ENCODE data around the gene ACAP3.

Gene ACAP3

GRCh38 chr1:1307923-1308755 is at the start of gene ACAP3, which contains the start of gene PUSL1:
Gene ACAP3 (minus strand): TSS chr1:1307930. CDS start chr1:1307815, 115 bp downstream.
Gene PUSL1 (plus strand): TSS chr1:1308597. CDS start chr1:1308644, 47 bp downstream.
- peak; percentile 91 for DNase-seq

- no peak for DNase-seq
These were observed 49.2 kb upstream of the ACAP3 start for GRCh38 chr1:1356796-1357401.

GRCh38 chr1:1356166-1356795 is 48.6 kb upstream of the ACAP3 start:
- no peak for DNase-seq

GRCh38 chr1:1355416-1355815 is 47.7 kb upstream of the ACAP3 start:
- no peak for DNase-seq

GRCh38 chr1:1354271-1355247 is 46.8 kb upstream of the ACAP3 start:
- DNase-seq: no peak

- DNase-seq: no peak
These were observed 45.8 kb upstream of the ACAP3 start for GRCh38 chr1:1353389-1354151.

- DNase-seq: no peak
These were observed 45.2 kb upstream of the ACAP3 start for GRCh38 chr1:1352786-1353388.

GRCh38 chr1:1351511-1352427 is 44.0 kb upstream of the ACAP3 start:
- DNase-seq: no peak

- peak; percentile 46 for DNase-seq
These were observed 41.7 kb upstream of the ACAP3 start, which contains the start of gene DVL1 for GRCh38 chr1:1349256-1350012. Gene DVL1 (minus strand): TSS chr1:1349418. CDS start chr1:1349065, 353 bp downstream.

- DNase-seq: no peak
These were observed 40.9 kb upstream of the ACAP3 start for GRCh38 chr1:1348420-1349255.

- peak; percentile 9 for DNase-seq
These were observed 40.1 kb upstream of the ACAP3 start for GRCh38 chr1:1347663-1348419.

- DNase-seq: no peak
These were observed 39.4 kb upstream of the ACAP3 start for GRCh38 chr1:1347026-1347595.

- DNase-seq: no peak
These were observed 38.8 kb upstream of the ACAP3 start for GRCh38 chr1:1346501-1346890.

- no peak for DNase-seq
These were observed 38.2 kb upstream of the ACAP3 start for GRCh38 chr1:1345860-1346500.

- DNase-seq: no peak
These were observed 37.7 kb upstream of the ACAP3 start for GRCh38 chr1:1345384-1345783.

GRCh38 chr1:1344655-1345361 is 37.1 kb upstream of the ACAP3 start:
- DNase-seq: peak; percentile 58
